H1 (cell line): ENCODE measurements around the gene CMSS1. TPM values are rescaled to one million over a fixed set of nuclear protein-coding genes. Genes with fewer than 3 reads are reported as not detected.

Experiments
- CTCF ChIA-PET: fragments of 300-600 bp; sonication (Branson Sonifier 250); formaldehyde crosslinking; loops from one replicate; lab custom pipeline; 2021; ENCODE audit not compliant: partially characterized antibody; lab: Charles Lee
- POLR2A ChIA-PET: fragments of 300-600 bp; sonication (Branson Sonifier 250); formaldehyde crosslinking; loops from one replicate; lab custom pipeline; 2021; ENCODE audit warnings: inconsistent platforms; ENCODE audit not compliant: partially characterized antibody; lab: Charles Lee
- DNase-seq, 2 experiments: peaks; one replicate each; pipeline versions ENCODE4 v3.0.0 to v3.0.0-alpha.2; 2010 to 2022; ENCODE audit warnings: low spot score in 2 of 2, low read depth in 1 of 2, mixed read lengths in 1 of 2
- FAIRE-seq: peaks from 2 replicates; lab custom pipeline; 2011; peaks lifted over from hg19 to GRCh38; lab: Jason Lieb, UNC
- H2AFZ ChIP-seq: 2 replicates; pipeline ENCODE4 v1.8.1; 2012; ENCODE audit warnings: low read length, inconsistent platforms
- H2AK5ac ChIP-seq: 2 replicates; pipeline ENCODE4 v1.6.1; 2013; ENCODE audit warnings: low read depth, low read length
- H2BK120ac ChIP-seq: replicated peaks from 2 replicates; pipeline ENCODE3; 2013; ENCODE audit warnings: low read depth, low read length, inconsistent platforms
- H2BK12ac ChIP-seq: 2 replicates; pipeline ENCODE4 v1.6.1; 2013; ENCODE audit warnings: low read depth, low read length
- H2BK15ac ChIP-seq: 2 replicates; pipeline ENCODE4 v1.6.1; 2013; ENCODE audit warnings: low read length
- H2BK20ac ChIP-seq: 2 replicates; pipeline ENCODE4 v1.6.1; 2013; ENCODE audit warnings: low read length
- H2BK5ac ChIP-seq: 2 replicates; pipeline ENCODE4 v1.6.1; 2013; ENCODE audit warnings: low read depth, low read length
- H3K14ac ChIP-seq: 2 replicates; pipeline ENCODE4 v1.6.1; 2013; ENCODE audit warnings: inconsistent platforms; ENCODE audit not compliant: insufficient read length
- H3K18ac ChIP-seq: 2 replicates; pipeline ENCODE4 v1.6.1; 2013; ENCODE audit warnings: low read length; ENCODE audit errors: extremely low read depth
- H3K23ac ChIP-seq: 2 replicates; pipeline ENCODE4 v1.6.1; 2013; ENCODE audit warnings: inconsistent platforms; ENCODE audit not compliant: insufficient read length
- H3K23me2 ChIP-seq: 2 replicates; pipeline ENCODE4 v1.6.1; 2013; ENCODE audit warnings: low read depth, low read length
- H3K27ac ChIP-seq: 2 replicates; pipeline ENCODE4 v1.6.1; 2011; ENCODE audit warnings: low read depth, low read length, inconsistent platforms
- H3K27me3 ChIP-seq, 4 experiments: replicated peaks in 1 of 4; 1 replicate in 1 of 4; 2 replicates in 3 of 4; pipeline versions ENCODE4 v1.6.1 to v1.8.1; 2011 to 2013; ENCODE audit warnings: low read length in 3 of 4, mild to moderate bottlenecking in 3 of 4, inconsistent platforms in 2 of 4, mixed read lengths in 2 of 4, moderate library complexity in 1 of 4; ENCODE audit not compliant: control insufficient read depth in 3 of 4, insufficient read depth in 3 of 4; ENCODE audit errors: extremely low read depth in 1 of 4
- H3K36me3 ChIP-seq, 4 experiments: 2 replicates each; pipeline versions ENCODE4 v1.6.1 to v1.8.1; 2011 to 2013; ENCODE audit warnings: mild to moderate bottlenecking in 4 of 4, low read length in 3 of 4, moderate library complexity in 2 of 4, control low read depth in 1 of 4, inconsistent platforms in 1 of 4; ENCODE audit not compliant: insufficient read depth in 4 of 4, control insufficient read depth in 2 of 4
- H3K4ac ChIP-seq: replicated peaks from 2 replicates; pipeline ENCODE3; 2013; ENCODE audit warnings: low read length, low read depth, mixed read lengths, inconsistent platforms; ENCODE audit not compliant: insufficient read length
- H3K4me1 ChIP-seq, 4 experiments: replicated peaks in 1 of 4; 1 replicate in 1 of 4; 2 replicates in 3 of 4; pipeline versions ENCODE4 v1.6.1 to v1.8.1; 2011 to 2013; ENCODE audit warnings: low read length in 3 of 4, inconsistent platforms in 2 of 4, mixed read lengths in 1 of 4; ENCODE audit not compliant: insufficient read depth in 4 of 4, control insufficient read depth in 3 of 4
- H3K4me2 ChIP-seq, 2 experiments: 2 replicates each; pipeline versions ENCODE4 v1.6.1 to v1.8.1; 2011 to 2013; ENCODE audit warnings: low read depth in 2 of 2, low read length in 2 of 2, control low read depth in 1 of 2, inconsistent platforms in 1 of 2, mild to moderate bottlenecking in 1 of 2; ENCODE audit not compliant: insufficient read depth in 1 of 2
- H3K4me3 ChIP-seq, 4 experiments: fragments of 200-600, 300-600 bp in 1 of 4; sonication (generic), shearing (Covaris generic), sonication (Bioruptor Twin) in 1 of 4; 2 replicates each; pipeline versions ENCODE4 v1.5.1 to v1.8.1; 2011 to 2016; ENCODE audit warnings: low read length in 4 of 4, low read depth in 3 of 4, control low read depth in 2 of 4, inconsistent platforms in 2 of 4, mild to moderate bottlenecking in 2 of 4, mixed read lengths in 1 of 4, moderate library complexity in 1 of 4; ENCODE audit not compliant: insufficient read depth in 2 of 4; ENCODE audit errors: extremely low read depth in 1 of 4
- H3K56ac ChIP-seq: replicated peaks from 2 replicates; pipeline ENCODE3; 2013; ENCODE audit warnings: low read depth, mild to moderate bottlenecking, mixed read lengths, low read length, inconsistent platforms; ENCODE audit not compliant: insufficient read length
- H3K79me1 ChIP-seq: 2 replicates; pipeline ENCODE4 v1.6.1; 2013; ENCODE audit warnings: low read depth, low read length, control low read depth
- H3K79me2 ChIP-seq, 2 experiments: 2 replicates each; pipeline versions ENCODE4 v1.6.1 to v1.8.1; 2012 to 2013; ENCODE audit warnings: low read length in 2 of 2, mild to moderate bottlenecking in 2 of 2, inconsistent platforms in 1 of 2; ENCODE audit not compliant: insufficient read depth in 2 of 2, control insufficient read depth in 1 of 2
- H3K9ac ChIP-seq, 4 experiments: replicated peaks in 1 of 4; 1 replicate in 1 of 4; 2 replicates in 3 of 4; pipeline versions ENCODE4 v1.6.1 to v1.8.1; 2011 to 2013; ENCODE audit warnings: low read depth in 3 of 4, low read length in 3 of 4, control low read depth in 2 of 4, mild to moderate bottlenecking in 2 of 4, moderate library complexity in 2 of 4, inconsistent platforms in 1 of 4; ENCODE audit errors: extremely low read depth in 1 of 4
- H3K9me3 ChIP-seq, 2 experiments: 2 replicates each; pipeline versions ENCODE4 v1.6.1 to v1.8.1; 2012 to 2013; ENCODE audit warnings: mild to moderate bottlenecking in 2 of 2, moderate library complexity in 2 of 2, control low read depth in 1 of 2, inconsistent platforms in 1 of 2, low read depth in 1 of 2, low read length in 1 of 2, mixed read lengths in 1 of 2; ENCODE audit not compliant: insufficient read depth in 2 of 2
- H4K20me1 ChIP-seq, 2 experiments: replicated peaks in 1 of 2; 2 replicates each; pipeline versions ENCODE3 to v1.8.1; 2011 to 2013; ENCODE audit warnings: inconsistent platforms in 2 of 2, low read length in 2 of 2, mild to moderate bottlenecking in 1 of 2; ENCODE audit not compliant: insufficient read depth in 2 of 2, control insufficient read depth in 1 of 2
- H4K5ac ChIP-seq: 2 replicates; pipeline ENCODE4 v1.6.1; 2013; ENCODE audit warnings: low read length, low read depth, mixed read lengths, inconsistent platforms; ENCODE audit not compliant: insufficient read length
- H4K8ac ChIP-seq: 2 replicates; pipeline ENCODE4 v1.8.0; 2013; ENCODE audit warnings: mild to moderate bottlenecking, moderate library complexity, low read length, inconsistent platforms; ENCODE audit not compliant: insufficient read depth; ENCODE audit errors: extremely low read depth
- H4K91ac ChIP-seq: replicated peaks from 2 replicates; pipeline ENCODE3; 2013; ENCODE audit warnings: low read length, mixed read lengths, inconsistent platforms; ENCODE audit not compliant: insufficient read length
- ASH2L ChIP-seq: fragments of 200-600, 300-600 bp; sonication (generic); IDR thresholded peaks from one replicate; pipeline ENCODE4 v1.7.1; 2017; ENCODE audit warnings: low read length
- CREB1 ChIP-seq: IDR thresholded peaks from 2 replicates; pipeline ENCODE4 v1.6.1; 2012; ENCODE audit warnings: inconsistent platforms
- FOSL1 ChIP-seq: IDR thresholded peaks from 2 replicates; pipeline ENCODE4 v1.6.1; 2011; ENCODE audit warnings: mild to moderate bottlenecking, low read depth, low read length, moderate library complexity; ENCODE audit not compliant: insufficient read depth
- JUND ChIP-seq: IDR thresholded peaks from 2 replicates; pipeline ENCODE4 v1.6.1; 2011; ENCODE audit warnings: mild to moderate bottlenecking, improper control_type of control experiment, low read length
- KDM5A ChIP-seq: fragments of 200-600 bp; IDR thresholded peaks from 2 replicates; pipeline ENCODE4 v1.7.1; 2012; ENCODE audit warnings: mild to moderate bottlenecking, low read length, inconsistent platforms, mixed read lengths
- RNF2 ChIP-seq: fragments of 200-900, 300-1000 bp; sonication (generic); IDR thresholded peaks from 2 replicates; pipeline ENCODE4 v1.7.1; 2016; ENCODE audit warnings: borderline replicate concordance, low read depth, mild to moderate bottlenecking, antibody characterized with exemption, low read length; ENCODE audit not compliant: poor library complexity, severe bottlenecking; ENCODE audit errors: missing control alignments
- RXRA ChIP-seq: IDR thresholded peaks from 2 replicates; pipeline ENCODE4 v1.6.1; 2011; ENCODE audit warnings: low read depth, mild to moderate bottlenecking, low read length, moderate library complexity; ENCODE audit not compliant: insufficient read depth
- SP1 ChIP-seq: IDR thresholded peaks from 2 replicates; pipeline ENCODE4 v1.6.1; 2011; ENCODE audit warnings: low read depth, low read length
- SUZ12 ChIP-seq: fragments of 200-600 bp; sonication (generic); IDR thresholded peaks from 2 replicates; pipeline ENCODE4 v1.6.1; 2012; ENCODE audit warnings: mild to moderate bottlenecking, inconsistent platforms, low read length, moderate library complexity, mixed read lengths
- TEAD4 ChIP-seq: IDR thresholded peaks from 2 replicates; pipeline ENCODE4 v1.6.1; 2012; ENCODE audit warnings: low read depth, low read length, inconsistent platforms, mixed read lengths
- WGBS, 2 experiments: shearing (Covaris generic) in 1 of 2; methylation state at CpG; one replicate each; pipeline versions ENCODE4 v1.1.6 to v1.1.7; 2013 to 2015; ENCODE audit warnings: low lambda C conversion rate in 2 of 2, mixed read lengths in 2 of 2, inconsistent platforms in 1 of 2, low coverage in 1 of 2, missing lambda C conversion rate in 1 of 2; ENCODE audit not compliant: insufficient replicate concordance in 2 of 2, insufficient coverage in 1 of 2, insufficient read length in 1 of 2; ENCODE audit errors: extremely low coverage in 1 of 2, missing lambda C conversion rate in 1 of 2; 5-methylcytosine and 5-hydroxymethylcytosine counted together
- polyA plus RNA-seq, 7 experiments: library from polyadenylated mRNA; depleted of rRNA in 3 of 7; stranded (reverse) in 5 of 7; unstranded in 2 of 7; fragments of >200 nt in 5 of 7; fragments of 200-250 nt in 2 of 7; gene quantifications; 1 replicate in 5 of 7; 2 replicates in 1 of 7; 4 replicates in 1 of 7; pipeline versions ENCODE4 v1.2.1 to v1.2.3, GENCODE V29; 2011 to 2013; ENCODE audit warnings: missing spikeins in 2 of 7, mixed read lengths in 2 of 7
- total RNA-seq: library from RNA; stranded (reverse); fragmentation: NEBNext Ultra II Directional; extraction: Animal tissue kit (Norgen Biotek cat#: 25700); gene quantifications from 2 replicates; pipeline ENCODE4 v1.2.1, GENCODE V29; 2021
- TF ChIP-seq, protein P1 (sequence below), 3 experiments: IDR thresholded peaks; 1 replicate in 2 of 3; 2 replicates in 1 of 3; pipeline versions ENCODE4 v1.5.1 to v1.6.1; 2011; ENCODE audit warnings: low read length in 3 of 3, mild to moderate bottlenecking in 3 of 3, inconsistent platforms in 2 of 3, low read depth in 1 of 3, moderate library complexity in 1 of 3; ENCODE audit not compliant: insufficient read depth in 1 of 3; ENCODE audit errors: control extremely low read depth in 1 of 3

Gene CMSS1
- total and polyA plus RNA-seq, 2 of the 8 experiments (the other 6 are each of a cell fraction or from before 2014, with no cell fraction given), result 15.2 to 75.1 TPM

DNA sequence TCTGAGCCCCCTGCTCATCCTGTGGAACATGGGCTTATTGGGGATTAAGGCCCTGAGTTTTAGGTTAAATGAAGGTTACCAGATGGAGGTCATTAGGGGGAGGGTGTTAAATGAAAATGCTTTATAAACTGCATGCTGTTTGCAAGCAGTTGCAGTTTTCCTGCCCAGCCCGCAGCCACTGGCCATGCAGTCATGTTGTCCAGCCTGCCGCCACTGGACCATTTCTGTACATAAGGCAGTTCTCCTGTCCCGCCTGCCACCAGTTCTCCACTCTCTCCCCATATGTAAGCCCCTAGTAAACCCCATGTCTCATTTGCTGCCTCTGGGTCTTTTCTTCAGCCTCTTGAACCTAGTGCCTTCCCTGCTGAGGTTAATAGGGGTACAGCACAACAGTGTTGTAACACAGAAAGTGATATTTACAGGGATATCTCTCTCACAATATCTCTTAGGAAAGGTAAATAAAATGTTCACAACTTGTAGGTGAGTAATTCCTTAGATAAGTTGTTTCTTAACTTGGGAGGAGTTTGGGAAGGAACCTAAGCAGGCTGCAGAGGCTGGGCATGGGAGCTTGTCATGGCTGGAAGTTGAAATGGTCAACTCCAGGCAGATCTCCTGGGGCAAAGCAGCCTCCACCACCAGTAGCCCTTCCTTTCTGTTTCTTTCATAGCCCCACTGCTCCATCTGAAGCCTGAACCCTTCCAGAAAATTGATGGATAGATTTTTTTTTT, 148.2 kb downstream of the CMSS1 start:
- Histone ChIP-seq H3K36me3 (no peaks in the 10 kb centered on the region), H3K4me2 (no peak overlapping the region), H2BK20ac (no peak overlapping the region), H2AK5ac (no peak overlapping the region), H3K79me2 (no peaks in the 10 kb centered on the region), H3K27ac (no peak overlapping the region), H2BK15ac (no peak overlapping the region), H3K4ac (no peak overlapping the region), H3K23ac (no peak overlapping the region), H4K91ac (no peak overlapping the region), H3K14ac (no peak overlapping the region), H3K79me1 (no peaks in the 10 kb centered on the region), H4K20me1 (no peaks in the 10 kb centered on the region), H2BK5ac (no peak overlapping the region), H3K9me3 (no peaks in the 10 kb centered on the region), H3K27me3 (no peaks in the 10 kb centered on the region), H2BK120ac (no peak overlapping the region), H3K9ac (no peak overlapping the region), H3K4me1 (no peaks in the 10 kb centered on the region), H4K8ac (no peak overlapping the region), H3K23me2 (no peaks in the 10 kb centered on the region), H4K5ac (no peak overlapping the region), H3K56ac (no peak overlapping the region), H2BK12ac (no peak overlapping the region), H3K4me3 (no peak overlapping the region), H2AFZ (no peak overlapping the region), H3K18ac (no peak overlapping the region)
- POLR2A ChIA-PET, result no interaction called here
- no peak for DNase-seq
- CTCF ChIA-PET, result no interaction called here
- no peak for FAIRE-seq
- WGBS, 2 experiments, result 82% methylated on average over 3 of the region's 3 CpGs; no CpG with 5 or more reads in 1 of the 2 experiments
- TF ChIP-seq RNF2, result no peak
- no peak for TF ChIP-seq SP1
- TF ChIP-seq FOSL1, result no peak
- TF ChIP-seq ASH2L, result no peak
- TF ChIP-seq RXRA, result no peak
- TF ChIP-seq SUZ12, result no peak
- no peak for TF ChIP-seq KDM5A
- no peak for TF ChIP-seq TEAD4
- no peak for TF ChIP-seq JUND
- TF ChIP-seq, protein P1, sequence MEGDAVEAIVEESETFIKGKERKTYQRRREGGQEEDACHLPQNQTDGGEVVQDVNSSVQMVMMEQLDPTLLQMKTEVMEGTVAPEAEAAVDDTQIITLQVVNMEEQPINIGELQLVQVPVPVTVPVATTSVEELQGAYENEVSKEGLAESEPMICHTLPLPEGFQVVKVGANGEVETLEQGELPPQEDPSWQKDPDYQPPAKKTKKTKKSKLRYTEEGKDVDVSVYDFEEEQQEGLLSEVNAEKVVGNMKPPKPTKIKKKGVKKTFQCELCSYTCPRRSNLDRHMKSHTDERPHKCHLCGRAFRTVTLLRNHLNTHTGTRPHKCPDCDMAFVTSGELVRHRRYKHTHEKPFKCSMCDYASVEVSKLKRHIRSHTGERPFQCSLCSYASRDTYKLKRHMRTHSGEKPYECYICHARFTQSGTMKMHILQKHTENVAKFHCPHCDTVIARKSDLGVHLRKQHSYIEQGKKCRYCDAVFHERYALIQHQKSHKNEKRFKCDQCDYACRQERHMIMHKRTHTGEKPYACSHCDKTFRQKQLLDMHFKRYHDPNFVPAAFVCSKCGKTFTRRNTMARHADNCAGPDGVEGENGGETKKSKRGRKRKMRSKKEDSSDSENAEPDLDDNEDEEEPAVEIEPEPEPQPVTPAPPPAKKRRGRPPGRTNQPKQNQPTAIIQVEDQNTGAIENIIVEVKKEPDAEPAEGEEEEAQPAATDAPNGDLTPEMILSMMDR (IDR thresholded peaks at IDR 0.05; ENCODE audit: control extremely low read depth in 1 of 3, insufficient read depth in 1 of 3, low read depth in 1 of 3, low read length in 3 of 3), result no peak
- no peak for TF ChIP-seq CREB1
